HepG2 (cell line): ENCODE results near the gene TTC32. TPM values are rescaled to one million over a fixed set of nuclear protein-coding genes. Genes with fewer than 3 reads are reported as not detected.

Experiments
- CCDC6 ChIP-seq: sonication (generic); formaldehyde crosslinking; IDR thresholded peaks from 2 replicates; pipeline ENCODE4 v1.8.1; 2022; ENCODE audit warnings: mild to moderate bottlenecking, missing genetic modification reagents, moderate library complexity
- FOXA1 ChIP-seq, 2 experiments: fragments of 450-650 bp in 1 of 2; sonication (generic) in 1 of 2; formaldehyde crosslinking in 1 of 2; IDR thresholded peaks; 2 replicates each; pipeline versions ENCODE4 v1.4.0 to v1.6.1; 2016 to 2020; ENCODE audit warnings: missing genetic modification reagents in 1 of 2
- GRHL1 ChIP-seq: sonication (generic); formaldehyde crosslinking; conservative IDR thresholded peaks from 2 replicates; pipeline ENCODE4 v1.8.0; 2022; ENCODE audit warnings: missing genetic modification reagents
- HDAC1 ChIP-seq: sonication (generic); formaldehyde crosslinking; IDR thresholded peaks from 2 replicates; pipeline ENCODE4 v1.5.1; 2020; ENCODE audit warnings: mild to moderate bottlenecking, missing genetic modification reagents
- JUND ChIP-seq: sonication (generic); formaldehyde crosslinking; IDR thresholded peaks from 2 replicates; pipeline ENCODE4 v1.8.0; 2022; ENCODE audit warnings: mild to moderate bottlenecking, missing genetic modification reagents
- KAT8 ChIP-seq: IDR thresholded peaks from 2 replicates; pipeline ENCODE4 v1.6.1; 2016; ENCODE audit warnings: missing genetic modification reagents, missing compliant biosample characterization
- MIXL1 ChIP-seq: IDR thresholded peaks from 2 replicates; pipeline ENCODE4 v1.6.1; 2016
- NR2F6 ChIP-seq, 2 experiments: IDR thresholded peaks; 2 replicates each; pipeline ENCODE4 v1.6.1; 2016; ENCODE audit warnings: antibody characterized with exemption in 1 of 2, mild to moderate bottlenecking in 1 of 2
- NRL ChIP-seq: sonication (generic); formaldehyde crosslinking; IDR thresholded peaks from 2 replicates; pipeline ENCODE4 v1.5.0; 2020; ENCODE audit warnings: missing genetic modification reagents, mild to moderate bottlenecking, moderate library complexity, borderline replicate concordance
- PAWR ChIP-seq: sonication (generic); formaldehyde crosslinking; IDR thresholded peaks from 2 replicates; pipeline ENCODE4 v1.4.0; 2020; ENCODE audit warnings: missing genetic modification reagents, mild to moderate bottlenecking, borderline replicate concordance
- SMC3 ChIP-seq: IDR thresholded peaks from 2 replicates; pipeline ENCODE4 v1.6.1; 2011; ENCODE audit warnings: low read length, improper control_type of control experiment
- SNAPC4 ChIP-seq: sonication (generic); formaldehyde crosslinking; IDR thresholded peaks from 2 replicates; pipeline ENCODE4 v1.4.0; 2020; ENCODE audit warnings: mild to moderate bottlenecking, missing genetic modification reagents
- ZFYVE20 ChIP-seq: sonication (generic); formaldehyde crosslinking; IDR thresholded peaks from 2 replicates; pipeline ENCODE4 v1.8.0; 2023; ENCODE audit warnings: low read depth, mild to moderate bottlenecking, moderate library complexity, missing genetic modification reagents, borderline replicate concordance
- ZMYM4 ChIP-seq: sonication (generic); formaldehyde crosslinking; IDR thresholded peaks from 2 replicates; pipeline ENCODE4 v1.8.1; 2023; ENCODE audit warnings: mild to moderate bottlenecking, missing genetic modification reagents
- ZNF724P ChIP-seq: sonication (generic); formaldehyde crosslinking; IDR thresholded peaks from 2 replicates; pipeline ENCODE4 v1.8.0; 2022; ENCODE audit warnings: missing genetic modification reagents, borderline replicate concordance
- ZNF788 ChIP-seq: sonication (generic); formaldehyde crosslinking; IDR thresholded peaks from 2 replicates; pipeline ENCODE4 v1.5.0; 2020; ENCODE audit warnings: mild to moderate bottlenecking, missing genetic modification reagents, borderline replicate concordance
- ZSCAN29 ChIP-seq: sonication (generic); formaldehyde crosslinking; conservative IDR thresholded peaks from 2 replicates; pipeline ENCODE4 v1.4.0; 2020; ENCODE audit warnings: mild to moderate bottlenecking, missing genetic modification reagents
- polyA plus RNA-seq, 8 experiments: library from polyadenylated mRNA; depleted of rRNA in 3 of 8; stranded (reverse) in 7 of 8; unstranded in 1 of 8; fragments of >200 nt; fragmentation: Illumina TruSeq in 4 of 8; extraction: Trizol in 4 of 8; gene quantifications; 2 replicates each; pipeline versions ENCODE4 v1.2.1 to v1.2.3, GENCODE V29; 2011 to 2016; ENCODE audit warnings: low read depth in 4 of 8, missing spikeins in 1 of 8, mixed read lengths in 1 of 8; ENCODE audit not compliant: insufficient read depth in 1 of 8
- total RNA-seq, 5 experiments: library from RNA; depleted of rRNA; stranded (reverse); fragments of >200 nt; fragmentation: Illumina TruSeq; extraction: Trizol; gene quantifications; 2 replicates each; pipeline ENCODE4 v1.2.3, GENCODE V29; 2016; ENCODE audit warnings: low read depth in 1 of 5
- TF ChIP-seq, protein P1 (sequence below): sonication (generic); formaldehyde crosslinking; IDR thresholded peaks from 2 replicates; pipeline ENCODE4 v1.4.0; 2020; ENCODE audit warnings: missing genetic modification reagents
- TF ChIP-seq, protein P2 (sequence below): IDR thresholded peaks from 2 replicates; pipeline ENCODE4 v1.6.1; 2016

Gene TTC32
- total and polyA plus RNA-seq, 2 of the 13 experiments (the other 11 are each of a cell fraction or from before 2014, with no cell fraction given), result 21.6 to 38.3 TPM

GRCh38 chr2:19857100-19857499 lies 44.7 kb downstream of the TTC32 start (continued):
- no peak for TF ChIP-seq KAT8 (CRISPR knock-in tag)
- TF ChIP-seq MIXL1 (CRISPR knock-in tag), result 0 out of 2 replicates have a peak, but pooled peaks have one; percentile 22
- TF ChIP-seq ZMYM4 (CRISPR knock-in tag), result no peak
- TF ChIP-seq ZNF724P (CRISPR knock-in tag), result no peak
- no peak for TF ChIP-seq SMC3
- no peak for TF ChIP-seq ZSCAN29
- no peak for TF ChIP-seq GRHL1 (CRISPR knock-in tag)
- peak; percentile 56 for TF ChIP-seq NR2F6 (IDR thresholded peaks at IDR 0.05)
- TF ChIP-seq NR2F6 (CRISPR knock-in tag; IDR thresholded peaks at IDR 0.05), result 0 out of 2 replicates have a peak, but pooled peaks have one; percentile 25
- TF ChIP-seq JUND (CRISPR knock-in tag), result no peak
- TF ChIP-seq PAWR (CRISPR knock-in tag), result no peak
- no peak for TF ChIP-seq ZNF788 (CRISPR knock-in tag)
- no peak for TF ChIP-seq CCDC6 (CRISPR knock-in tag)
- TF ChIP-seq, protein P1, sequence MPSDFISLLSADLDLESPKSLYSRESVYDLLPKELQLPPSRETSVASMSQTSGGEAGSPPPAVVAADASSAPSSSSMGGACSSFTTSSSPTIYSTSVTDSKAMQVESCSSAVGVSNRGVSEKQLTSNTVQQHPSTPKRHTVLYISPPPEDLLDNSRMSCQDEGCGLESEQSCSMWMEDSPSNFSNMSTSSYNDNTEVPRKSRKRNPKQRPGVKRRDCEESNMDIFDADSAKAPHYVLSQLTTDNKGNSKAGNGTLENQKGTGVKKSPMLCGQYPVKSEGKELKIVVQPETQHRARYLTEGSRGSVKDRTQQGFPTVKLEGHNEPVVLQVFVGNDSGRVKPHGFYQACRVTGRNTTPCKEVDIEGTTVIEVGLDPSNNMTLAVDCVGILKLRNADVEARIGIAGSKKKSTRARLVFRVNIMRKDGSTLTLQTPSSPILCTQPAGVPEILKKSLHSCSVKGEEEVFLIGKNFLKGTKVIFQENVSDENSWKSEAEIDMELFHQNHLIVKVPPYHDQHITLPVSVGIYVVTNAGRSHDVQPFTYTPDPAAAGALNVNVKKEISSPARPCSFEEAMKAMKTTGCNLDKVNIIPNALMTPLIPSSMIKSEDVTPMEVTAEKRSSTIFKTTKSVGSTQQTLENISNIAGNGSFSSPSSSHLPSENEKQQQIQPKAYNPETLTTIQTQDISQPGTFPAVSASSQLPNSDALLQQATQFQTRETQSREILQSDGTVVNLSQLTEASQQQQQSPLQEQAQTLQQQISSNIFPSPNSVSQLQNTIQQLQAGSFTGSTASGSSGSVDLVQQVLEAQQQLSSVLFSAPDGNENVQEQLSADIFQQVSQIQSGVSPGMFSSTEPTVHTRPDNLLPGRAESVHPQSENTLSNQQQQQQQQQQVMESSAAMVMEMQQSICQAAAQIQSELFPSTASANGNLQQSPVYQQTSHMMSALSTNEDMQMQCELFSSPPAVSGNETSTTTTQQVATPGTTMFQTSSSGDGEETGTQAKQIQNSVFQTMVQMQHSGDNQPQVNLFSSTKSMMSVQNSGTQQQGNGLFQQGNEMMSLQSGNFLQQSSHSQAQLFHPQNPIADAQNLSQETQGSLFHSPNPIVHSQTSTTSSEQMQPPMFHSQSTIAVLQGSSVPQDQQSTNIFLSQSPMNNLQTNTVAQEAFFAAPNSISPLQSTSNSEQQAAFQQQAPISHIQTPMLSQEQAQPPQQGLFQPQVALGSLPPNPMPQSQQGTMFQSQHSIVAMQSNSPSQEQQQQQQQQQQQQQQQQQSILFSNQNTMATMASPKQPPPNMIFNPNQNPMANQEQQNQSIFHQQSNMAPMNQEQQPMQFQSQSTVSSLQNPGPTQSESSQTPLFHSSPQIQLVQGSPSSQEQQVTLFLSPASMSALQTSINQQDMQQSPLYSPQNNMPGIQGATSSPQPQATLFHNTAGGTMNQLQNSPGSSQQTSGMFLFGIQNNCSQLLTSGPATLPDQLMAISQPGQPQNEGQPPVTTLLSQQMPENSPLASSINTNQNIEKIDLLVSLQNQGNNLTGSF (CRISPR knock-in tag), result no peak
- TF ChIP-seq ZFYVE20 (CRISPR knock-in tag), result no peak
- TF ChIP-seq NRL (CRISPR knock-in tag), result no peak
- peak; percentile 55 for TF ChIP-seq HDAC1 (CRISPR knock-in tag)
- TF ChIP-seq, protein P2, sequence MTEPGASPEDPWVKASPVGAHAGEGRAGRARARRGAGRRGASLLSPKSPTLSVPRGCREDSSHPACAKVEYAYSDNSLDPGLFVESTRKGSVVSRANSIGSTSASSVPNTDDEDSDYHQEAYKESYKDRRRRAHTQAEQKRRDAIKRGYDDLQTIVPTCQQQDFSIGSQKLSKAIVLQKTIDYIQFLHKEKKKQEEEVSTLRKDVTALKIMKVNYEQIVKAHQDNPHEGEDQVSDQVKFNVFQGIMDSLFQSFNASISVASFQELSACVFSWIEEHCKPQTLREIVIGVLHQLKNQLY (CRISPR knock-in tag), result no peak
- no peak for TF ChIP-seq SNAPC4 (CRISPR knock-in tag)
- no peak for TF ChIP-seq FOXA1 (IDR thresholded peaks at IDR 0.05)
- TF ChIP-seq FOXA1 (CRISPR knock-in tag; IDR thresholded peaks at IDR 0.05), result no peak
